Retina (tissue), 1 donor: ENCODE measurements around the gene ZBED1.
"Not testable (repeated sequence)": the region's sequence is repeated elsewhere in the genome, so short reads cannot be mapped to it uniquely, and the experiment has no call there.

Experiments used
- DNase-seq: peaks from one replicate; pipeline ENCODE4 v3.0.0-alpha.2; 2016

Gene ZBED1

DNA sequence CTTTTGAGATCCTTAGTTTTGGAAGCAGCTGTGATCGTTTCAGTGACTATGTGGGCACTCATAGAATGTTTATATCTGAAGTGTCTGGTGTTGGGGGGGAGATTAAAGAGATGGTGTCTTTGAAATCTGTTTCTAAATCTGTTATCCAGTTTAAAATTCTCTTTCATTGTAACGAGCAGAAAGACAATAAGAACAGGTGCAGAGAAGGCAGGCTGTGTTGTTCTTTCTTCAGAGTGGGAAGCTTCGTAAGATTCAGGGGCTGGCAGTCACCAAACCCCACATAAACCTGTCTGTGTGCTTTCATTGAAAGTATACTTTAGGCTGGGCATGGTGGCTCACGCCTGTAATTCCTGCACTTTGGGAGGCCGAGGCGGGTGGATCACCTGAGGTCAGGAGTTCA, 16.3 kb upstream of the ZBED1 start:
- no peak for DNase-seq

DNA sequence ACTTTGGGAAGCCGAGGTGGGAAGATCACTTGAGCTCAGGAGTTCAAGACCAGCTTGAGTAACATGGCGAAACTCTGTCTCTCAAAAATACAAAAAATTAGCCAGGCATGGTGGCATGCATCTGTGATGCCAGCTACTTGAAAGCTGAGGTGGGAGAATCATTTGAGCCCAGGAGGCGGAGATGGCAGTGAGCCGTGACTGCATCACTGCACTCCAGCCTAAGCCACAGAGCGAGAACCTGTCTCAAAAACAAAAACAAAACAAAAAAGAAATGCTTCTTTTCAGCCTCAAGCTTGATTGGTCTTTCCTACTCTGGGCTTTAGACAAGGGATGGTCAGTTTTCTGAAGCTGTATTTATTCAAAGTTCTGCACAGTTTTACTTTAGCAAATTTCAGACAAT, 15.8 kb upstream of the ZBED1 start:
- no peak for DNase-seq

- DNase-seq, result no peak
Observed at GRCh38 chrX:2514131-2514530, 13.4 kb upstream of the ZBED1 start.

DNA sequence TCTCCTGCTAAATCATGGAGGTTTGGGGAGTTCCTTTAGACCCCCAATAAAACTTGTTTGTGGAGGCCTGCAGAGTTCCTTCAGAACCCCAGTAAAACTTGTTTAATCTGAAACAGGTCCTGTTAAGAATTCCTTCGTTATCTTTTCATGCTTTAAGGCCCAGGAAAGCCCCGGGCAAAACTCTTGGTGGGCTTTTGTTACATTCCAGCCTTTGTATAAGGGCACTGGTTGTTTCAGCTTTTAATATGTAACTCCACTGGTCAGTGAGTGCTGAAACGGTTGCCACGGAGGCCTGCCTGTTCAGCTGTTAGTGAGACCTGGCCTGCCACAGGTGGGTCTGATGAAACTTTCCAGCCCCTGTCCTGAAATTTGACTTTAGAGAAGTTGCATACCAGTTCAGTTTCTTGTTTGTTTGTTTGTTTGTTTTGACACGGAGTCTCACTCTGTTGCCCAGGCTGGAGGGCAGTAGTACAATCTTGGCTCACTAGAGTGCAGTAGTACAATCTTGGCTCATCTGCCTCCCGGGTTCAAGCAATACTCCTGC, 12.4 kb upstream of the ZBED1 start:
- DNase-seq, result no peak

DNA sequence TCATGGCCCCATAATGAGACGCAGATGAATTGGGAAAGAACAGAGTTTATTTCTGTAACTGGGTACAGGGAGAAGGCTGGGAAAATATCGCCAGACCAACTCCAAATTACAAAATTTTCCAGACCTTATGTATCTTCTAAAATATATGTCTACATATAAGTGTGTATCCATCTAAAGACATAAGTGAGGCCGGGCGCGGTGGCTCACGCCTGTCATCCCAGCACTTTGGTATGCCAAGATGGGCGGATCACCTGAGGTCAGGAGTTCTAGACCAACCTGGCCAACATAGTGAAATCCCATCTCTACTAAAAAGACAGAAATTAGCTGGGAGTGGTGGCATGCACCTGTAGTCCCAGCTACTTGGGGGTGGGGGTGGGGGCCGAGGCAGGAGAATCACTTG, 11.7 kb upstream of the ZBED1 start:
- no peak for DNase-seq

- no peak for DNase-seq
Observed at GRCh38 chrX:2511326-2511725, 10.6 kb upstream of the ZBED1 start.

GRCh38 chrX:2508648-2509335, 8.0 kb upstream of the ZBED1 start:
- no peak for DNase-seq

DNA sequence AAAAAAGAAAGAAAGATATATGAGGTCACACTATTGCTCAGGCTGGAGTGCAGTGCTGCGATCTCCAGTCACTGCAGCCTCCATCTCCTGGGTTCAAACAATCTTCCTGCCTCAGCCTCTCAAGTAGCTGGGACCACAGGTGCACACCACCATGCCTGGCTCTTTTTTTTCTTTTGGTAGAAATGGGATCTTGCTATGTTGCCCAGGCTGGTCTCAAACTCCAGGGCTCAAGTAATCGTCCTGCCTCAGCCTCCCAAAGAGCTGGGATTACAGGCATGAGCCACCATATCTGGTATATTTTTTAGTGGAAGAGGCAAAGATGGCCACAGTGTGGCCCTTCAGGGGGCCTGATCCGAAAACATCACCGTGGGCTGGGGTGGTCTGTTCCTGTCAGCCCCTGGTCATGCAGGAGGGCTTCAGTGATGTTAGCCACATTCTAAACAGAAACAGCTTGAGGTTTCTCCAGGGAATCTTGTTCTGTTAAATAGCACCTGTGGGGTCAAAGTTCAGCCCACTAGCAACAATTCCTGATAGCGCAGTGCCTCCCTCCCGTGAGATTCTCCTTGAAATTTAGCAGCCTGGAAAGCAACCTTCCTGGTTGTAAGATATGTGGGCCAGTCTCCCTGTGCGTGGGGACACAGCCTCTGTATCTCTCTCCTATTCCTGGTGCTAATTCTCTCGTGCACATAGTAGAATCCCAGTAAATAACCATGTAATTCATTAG, 7.3 kb upstream of the ZBED1 start:
- no peak for DNase-seq

GRCh38 chrX:2507196-2507595, 6.4 kb upstream of the ZBED1 start:
- DNase-seq, result no peak

- not testable (repeated sequence) for DNase-seq
Observed at GRCh38 chrX:2505341-2505740, 4.6 kb upstream of the ZBED1 start.

GRCh38 chrX:2504706-2505332, 4.0 kb upstream of the ZBED1 start:
- no peak for DNase-seq

DNA sequence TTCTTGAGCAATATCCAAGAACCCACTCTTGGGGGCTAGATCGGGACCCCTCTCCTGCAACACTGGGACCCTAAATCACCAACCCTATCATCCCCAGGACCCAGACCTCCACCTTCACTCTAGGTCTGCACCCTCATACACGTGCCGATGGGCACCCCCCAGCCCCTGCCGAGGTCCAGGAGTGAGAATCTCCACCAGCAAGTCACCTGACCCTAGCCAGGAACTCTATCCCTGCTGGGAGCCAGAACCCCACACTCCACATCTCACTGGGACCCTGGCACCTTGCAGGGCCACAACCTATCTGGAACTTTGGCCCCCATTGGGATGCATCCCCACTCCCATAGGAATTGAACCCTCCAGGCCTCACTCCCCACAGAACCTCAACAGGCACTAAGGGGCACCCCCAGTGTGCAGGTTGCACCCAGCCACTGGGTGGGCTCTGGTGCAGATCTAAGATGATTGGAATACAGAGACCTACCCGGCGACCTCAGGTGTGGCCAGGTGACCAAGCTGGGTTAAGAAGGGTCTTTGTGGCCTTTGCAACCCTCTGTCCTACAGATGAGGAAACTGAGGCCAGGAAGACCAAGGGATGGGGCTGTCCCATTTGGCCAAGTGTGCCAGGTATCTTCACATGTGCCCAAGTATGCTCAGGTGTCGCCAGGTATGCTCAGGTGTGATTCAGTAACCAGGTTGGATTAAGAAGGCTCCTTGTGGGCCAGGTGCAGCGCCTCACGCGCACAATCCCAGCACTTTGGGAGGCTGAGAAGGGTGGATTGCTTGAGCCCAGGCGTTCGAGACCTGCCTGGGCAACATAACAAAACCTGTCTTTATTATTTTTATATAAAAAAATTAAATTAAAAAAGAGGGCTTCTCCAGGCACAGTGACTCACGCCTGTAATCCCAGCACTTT, 3.1 kb upstream of the ZBED1 start:
- DNase-seq, result no peak

- DNase-seq, result no peak
Observed at GRCh38 chrX:2502668-2503519, 2.1 kb upstream of the ZBED1 start.

DNA sequence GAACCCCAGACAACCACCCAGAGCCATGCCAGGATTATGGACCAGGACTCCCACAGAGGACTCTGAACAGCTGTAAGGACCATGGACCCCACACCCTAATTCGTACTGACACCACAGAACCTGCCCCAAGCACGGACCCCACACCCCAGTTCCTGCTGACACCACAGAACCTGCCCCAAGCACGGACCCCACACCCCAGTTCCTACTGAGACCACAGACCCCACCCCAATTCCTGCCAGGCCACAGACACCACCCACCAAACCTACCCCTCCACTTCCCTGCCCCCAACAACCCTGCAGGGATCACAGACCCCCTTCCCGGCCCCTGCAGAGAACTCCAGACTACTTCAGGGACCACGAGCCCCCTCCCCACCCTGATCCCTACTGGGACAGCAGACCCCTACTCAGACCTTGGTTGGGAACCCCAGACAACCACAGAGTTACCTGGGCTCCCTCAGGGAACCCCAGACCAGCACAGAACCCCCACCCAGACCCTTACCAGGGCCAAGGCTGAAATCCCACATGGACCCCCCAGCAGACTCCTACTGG, 1.4 kb upstream of the ZBED1 start:
- DNase-seq, result no peak

DNA sequence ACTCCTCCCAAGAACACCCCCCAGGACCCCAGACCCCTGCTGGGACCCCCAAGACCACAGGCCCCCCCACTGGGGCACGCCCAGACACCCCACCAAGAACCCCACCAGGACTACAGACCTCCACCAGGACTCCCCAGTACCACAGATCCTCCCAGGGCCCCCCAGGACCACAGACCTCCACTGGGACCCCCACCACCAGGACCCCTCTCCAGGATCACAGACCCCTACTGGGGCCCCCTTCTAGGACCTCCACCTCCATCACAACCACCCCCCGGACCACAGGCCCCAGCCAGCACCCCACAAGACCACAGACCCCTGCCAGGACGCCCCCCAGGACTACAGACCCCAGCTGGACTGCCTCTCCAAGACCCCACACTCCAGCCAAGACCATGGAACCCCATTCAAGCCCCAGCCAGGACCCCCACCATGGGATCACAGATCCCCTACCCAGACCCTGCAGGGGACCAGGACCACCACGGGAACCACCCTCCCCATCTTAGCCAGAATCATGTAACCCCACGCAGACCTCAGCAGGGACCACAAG, 855 bp upstream of the ZBED1 start:
- no peak for DNase-seq

GRCh38 chrX:2500091-2500802, 529 bp downstream of the ZBED1 start:
- peak; percentile 74 for DNase-seq

GRCh38 chrX:2499507-2499906, 1.3 kb downstream of the ZBED1 start:
- no peak for DNase-seq

- DNase-seq, result peak; percentile 49
Observed at GRCh38 chrX:2498781-2499302, 1.9 kb downstream of the ZBED1 start.

DNA sequence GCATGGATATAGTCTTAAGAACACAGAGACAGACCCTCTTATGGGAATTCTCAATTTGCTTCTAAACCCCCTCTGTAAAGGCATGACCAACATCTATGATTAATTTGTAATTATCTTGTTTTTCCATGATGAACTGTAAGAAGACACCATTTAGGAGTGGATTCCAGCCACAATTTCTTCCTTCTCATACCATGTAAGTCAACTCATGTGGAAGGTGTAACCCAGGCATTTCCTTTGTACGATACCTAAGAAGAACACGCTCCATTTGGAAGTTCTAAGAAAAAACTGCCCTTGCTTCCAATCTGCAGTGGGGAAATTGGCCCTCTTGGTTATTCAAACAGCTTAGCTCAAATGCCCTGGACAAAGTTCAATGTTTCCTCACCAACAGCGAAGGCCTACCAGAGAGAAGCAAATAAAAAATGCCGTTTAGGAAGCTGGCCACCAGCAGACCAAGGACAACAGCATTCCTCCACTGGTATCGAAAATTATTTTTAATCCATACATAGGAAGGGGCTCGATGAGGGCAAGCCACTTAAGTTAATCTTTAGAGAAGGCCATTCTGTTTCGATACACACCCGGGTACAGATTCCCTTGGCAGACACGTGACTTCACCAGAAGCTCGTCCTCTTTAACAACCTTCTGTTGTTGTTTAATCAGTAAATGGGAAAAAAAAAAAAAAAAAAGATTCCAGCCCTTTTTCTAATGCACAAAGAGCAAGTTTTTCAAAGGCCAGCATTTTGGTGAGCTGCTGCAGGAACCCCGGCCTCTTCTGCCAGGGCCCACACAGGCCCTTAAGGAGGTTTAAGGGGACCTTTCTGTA, 2.6 kb downstream of the ZBED1 start:
- DNase-seq, result no peak
